ENCODE measurements around the gene NXPH3.

DNA sequence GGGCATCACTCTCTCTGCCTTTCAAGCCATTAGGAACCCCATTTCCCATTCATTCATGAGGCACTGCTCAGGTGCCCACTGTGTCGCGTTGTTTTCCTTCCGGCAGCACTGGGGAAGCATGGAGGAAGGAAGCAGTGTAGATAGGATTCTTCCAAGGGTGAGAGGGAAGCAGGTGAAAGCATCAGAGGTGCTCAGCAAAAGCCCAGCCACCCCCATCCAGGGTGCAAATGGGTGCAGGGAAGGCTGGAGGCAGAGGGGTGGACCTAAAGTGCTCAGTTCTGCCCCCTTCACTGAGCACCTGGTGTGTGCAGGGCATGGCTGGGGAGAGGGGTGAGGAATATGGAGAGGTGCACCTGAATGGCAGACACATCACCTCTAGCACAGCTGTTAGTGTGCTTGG lies 3.4 kb upstream of the NXPH3 start:
- TF ChIP-seq CTCF (IDR thresholded peaks at IDR 0.05 in 2 of 3, conservative IDR thresholded peaks at IDR 0.05 in 1 of 3; ENCODE audit: control insufficient read depth in 2 of 3, extremely low read depth in 1 of 3, insufficient read depth in 1 of 3, low read depth in 3 of 3, low read length in 3 of 3) = no peak
- TF ChIP-seq SMC3 (IDR thresholded peaks at IDR 0.05; ENCODE audit: borderline replicate concordance, low read length) = no peak
- TF ChIP-seq POLR2AphosphoS2 (IDR thresholded peaks at IDR 0.05; ENCODE audit: low read depth, low read length) = no peak
- no peak for TF ChIP-seq WRNIP1 (IDR thresholded peaks at IDR 0.05; ENCODE audit: borderline replicate concordance, low read depth, low read length)
- no peak for TF ChIP-seq NRF1 (conservative IDR thresholded peaks at IDR 0.05; ENCODE audit: low read depth, low read length)

All from GM12878 (cell line).